NCI-H2107 treated with DMSO at 0.1 percent for 48 hours (cell line): Measurements from ENCODE around the gene TCTA.
"Not testable (repeated sequence)": the region's sequence is repeated elsewhere in the genome, so short reads cannot be mapped to it uniquely, and the experiment has no call there.

Experiments
- DNase-seq: peaks from one replicate; lab custom pipeline; 2025; ENCODE audit not compliant: unreplicated experiment; lab: John Stamatoyannopoulos, UW

TCTA gene

GRCh38 chr3:49411968-49412631 lies at the start of gene TCTA, which contains the start of gene RHOA:
TCTA (plus strand) TSS chr3:49412423; CDS start chr3:49412427, 4 bp downstream.
RHOA (minus strand) TSS chr3:49411976; CDS start chr3:49375589, 36,387 bp downstream.
- DNase-seq, result peak; percentile 94

GRCh38 chr3:49362561-49362960 lies 49.7 kb upstream of the TCTA start:
- DNase-seq, result no peak

GRCh38 chr3:49370585-49371290 lies 41.5 kb upstream of the TCTA start:
- DNase-seq, result no peak

GRCh38 chr3:49371946-49372345 lies 40.3 kb upstream of the TCTA start:
- no peak for DNase-seq

GRCh38 chr3:49377483-49377882 lies 34.7 kb upstream of the TCTA start:
- DNase-seq, result no peak

GRCh38 chr3:49378249-49378895 lies 33.9 kb upstream of the TCTA start:
- DNase-seq, result no peak

- no peak for DNase-seq
Measured at GRCh38 chr3:49383387-49383786, 28.8 kb upstream of the TCTA start.

- DNase-seq, result no peak
Measured at GRCh38 chr3:49385617-49386016, 26.6 kb upstream of the TCTA start.

GRCh38 chr3:49386056-49386756 lies 26.0 kb upstream of the TCTA start:
- no peak for DNase-seq

- DNase-seq, result no peak
Measured at GRCh38 chr3:49387721-49388120, 24.5 kb upstream of the TCTA start.

- no peak for DNase-seq
Measured at GRCh38 chr3:49388289-49388820, 23.9 kb upstream of the TCTA start.

GRCh38 chr3:49389297-49389696 lies 22.9 kb upstream of the TCTA start:
- DNase-seq, result no peak

GRCh38 chr3:49391310-49391709 lies 20.9 kb upstream of the TCTA start:
- not testable (repeated sequence) for DNase-seq

- DNase-seq, result no peak
Measured at GRCh38 chr3:49397470-49397869, 14.8 kb upstream of the TCTA start.

- no peak for DNase-seq
Measured at GRCh38 chr3:49399461-49399860, 12.8 kb upstream of the TCTA start.

- DNase-seq, result no peak
Measured at GRCh38 chr3:49401766-49402165, 10.5 kb upstream of the TCTA start.

- no peak for DNase-seq
Measured at GRCh38 chr3:49403891-49404290, 8.3 kb upstream of the TCTA start.

- not testable (repeated sequence) for DNase-seq
Measured at GRCh38 chr3:49405570-49405969, 6.7 kb upstream of the TCTA start.

- DNase-seq, result no peak
Measured at GRCh38 chr3:49406571-49407565, 5.4 kb upstream of the TCTA start.
